ENCODE results near the gene CYTH1.

- TF ChIP-seq CTCF (IDR thresholded peaks at IDR 0.05; ENCODE audit: low read depth, low read length, missing input control) = no peak
- no peak for TF ChIP-seq REST (IDR thresholded peaks at IDR 0.05)
- TF ChIP-seq RAD21 (IDR thresholded peaks at IDR 0.05) = no peak
- no peak for TF ChIP-seq JUND (IDR thresholded peaks at IDR 0.05)
- TF ChIP-seq GABPA (IDR thresholded peaks at IDR 0.05 in 1 of 2, conservative IDR thresholded peaks at IDR 0.05 in 1 of 2) = no peak
- no peak for TF ChIP-seq MAX (IDR thresholded peaks at IDR 0.05)
- no peak for TF ChIP-seq HNF4A (conservative IDR thresholded peaks at IDR 0.05)
- TF ChIP-seq TAF1 (conservative IDR thresholded peaks at IDR 0.05) = no peak
- no peak for TF ChIP-seq YY1 (IDR thresholded peaks at IDR 0.05)
- no peak for TF ChIP-seq SP1 (IDR thresholded peaks at IDR 0.05)
- no peak for TF ChIP-seq ZBTB33 (IDR thresholded peaks at IDR 0.05)
- no peak for TF ChIP-seq RXRA (IDR thresholded peaks at IDR 0.05)
- no peak for TF ChIP-seq EGR1 (IDR thresholded peaks at IDR 0.05; ENCODE audit: low read depth in 2 of 2)
Measured at GRCh38 chr17:78637146-78637545, 144.9 kb downstream of the CYTH1 start.
